ENCODE results near the gene ZSCAN12.

The ZSCAN12 gene

GRCh38 chr6:28334286-28335039 is 65.1 kb downstream of the ZSCAN12 start:
- no peak for DNase-seq (ENCODE audit: extremely low read depth, low read depth)
- no peak for TF ChIP-seq CTCF (IDR thresholded peaks at IDR 0.05; ENCODE audit: low read depth, low read length)

GRCh38 chr6:28333599-28334018 is 65.9 kb downstream of the ZSCAN12 start:
- DNase-seq (ENCODE audit: extremely low read depth, low read depth) = no peak
- TF ChIP-seq CTCF (IDR thresholded peaks at IDR 0.05; ENCODE audit: low read depth, low read length) = no peak

GRCh38 chr6:28333047-28333446 is 66.5 kb downstream of the ZSCAN12 start:
- no peak for TF ChIP-seq CTCF (IDR thresholded peaks at IDR 0.05; ENCODE audit: low read depth, low read length)
- DNase-seq (ENCODE audit: extremely low read depth, low read depth) = no peak

- TF ChIP-seq CTCF (IDR thresholded peaks at IDR 0.05; ENCODE audit: low read depth, low read length) = no peak
- no peak for DNase-seq (ENCODE audit: extremely low read depth, low read depth)
Observed at GRCh38 chr6:28330041-28330440, 69.5 kb downstream of the ZSCAN12 start.
